ENCODE measurements around the gene UVRAG. TPM values are rescaled to one million over a fixed set of nuclear protein-coding genes. Genes with fewer than 3 reads are reported as not detected.
"Not testable (repeated sequence)": the region's sequence is repeated elsewhere in the genome, so short reads cannot be mapped to it uniquely, and the experiment has no call there.

Gene UVRAG
- total RNA-seq, 1 donor from 2014 or later = 20.7 TPM

DNA sequence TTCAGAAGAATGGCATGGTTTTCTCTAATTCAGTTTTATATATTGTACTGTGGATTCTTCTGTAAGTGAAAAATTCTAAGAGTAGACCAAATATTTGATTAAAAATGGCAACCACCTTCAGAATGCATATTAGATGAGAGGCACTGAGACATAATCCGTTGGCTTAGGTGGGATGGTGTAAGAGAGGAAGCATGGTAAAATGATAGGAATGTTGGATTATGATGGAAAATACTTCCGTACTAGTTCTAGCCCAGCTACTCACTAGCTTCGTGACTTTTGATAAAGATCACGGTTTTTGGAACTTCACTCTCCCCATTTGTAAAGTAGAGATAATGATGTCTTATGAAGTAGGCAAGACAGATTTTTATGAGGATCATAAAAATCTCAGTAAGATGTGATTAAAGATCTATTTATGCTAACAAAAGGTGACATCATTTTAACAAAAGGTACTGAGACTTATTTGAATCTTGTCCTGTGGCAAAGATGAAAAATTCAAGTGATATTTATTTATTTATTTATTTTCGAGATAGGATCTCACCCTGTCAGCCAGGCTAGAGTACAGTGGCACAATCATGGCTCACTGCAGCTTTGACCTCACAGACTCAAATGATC lies 37.5 kb downstream of the UVRAG start:
- TF ChIP-seq, protein P1, sequence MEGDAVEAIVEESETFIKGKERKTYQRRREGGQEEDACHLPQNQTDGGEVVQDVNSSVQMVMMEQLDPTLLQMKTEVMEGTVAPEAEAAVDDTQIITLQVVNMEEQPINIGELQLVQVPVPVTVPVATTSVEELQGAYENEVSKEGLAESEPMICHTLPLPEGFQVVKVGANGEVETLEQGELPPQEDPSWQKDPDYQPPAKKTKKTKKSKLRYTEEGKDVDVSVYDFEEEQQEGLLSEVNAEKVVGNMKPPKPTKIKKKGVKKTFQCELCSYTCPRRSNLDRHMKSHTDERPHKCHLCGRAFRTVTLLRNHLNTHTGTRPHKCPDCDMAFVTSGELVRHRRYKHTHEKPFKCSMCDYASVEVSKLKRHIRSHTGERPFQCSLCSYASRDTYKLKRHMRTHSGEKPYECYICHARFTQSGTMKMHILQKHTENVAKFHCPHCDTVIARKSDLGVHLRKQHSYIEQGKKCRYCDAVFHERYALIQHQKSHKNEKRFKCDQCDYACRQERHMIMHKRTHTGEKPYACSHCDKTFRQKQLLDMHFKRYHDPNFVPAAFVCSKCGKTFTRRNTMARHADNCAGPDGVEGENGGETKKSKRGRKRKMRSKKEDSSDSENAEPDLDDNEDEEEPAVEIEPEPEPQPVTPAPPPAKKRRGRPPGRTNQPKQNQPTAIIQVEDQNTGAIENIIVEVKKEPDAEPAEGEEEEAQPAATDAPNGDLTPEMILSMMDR (conservative IDR thresholded peaks at IDR 0.05) = no peak
- H3K27me3 Mint-ChIP-seq = no peaks in the 10 kb centered on the region
- H3K9me3 Mint-ChIP-seq = peaks cover 11% of the 10 kb centered on the region
- H3K4me1 Mint-ChIP-seq (ENCODE audit: unreplicated experiment) = peaks cover 12% of the 10 kb centered on the region
- no peak overlapping the region for H3K27ac Mint-ChIP-seq
- peaks cover 14% of the 10 kb centered on the region for H3K36me3 Mint-ChIP-seq
- H3K4me3 Mint-ChIP-seq = no peak overlapping the region
- no peak for DNase-seq (ENCODE audit: extremely low spot score, unreplicated experiment)

DNA sequence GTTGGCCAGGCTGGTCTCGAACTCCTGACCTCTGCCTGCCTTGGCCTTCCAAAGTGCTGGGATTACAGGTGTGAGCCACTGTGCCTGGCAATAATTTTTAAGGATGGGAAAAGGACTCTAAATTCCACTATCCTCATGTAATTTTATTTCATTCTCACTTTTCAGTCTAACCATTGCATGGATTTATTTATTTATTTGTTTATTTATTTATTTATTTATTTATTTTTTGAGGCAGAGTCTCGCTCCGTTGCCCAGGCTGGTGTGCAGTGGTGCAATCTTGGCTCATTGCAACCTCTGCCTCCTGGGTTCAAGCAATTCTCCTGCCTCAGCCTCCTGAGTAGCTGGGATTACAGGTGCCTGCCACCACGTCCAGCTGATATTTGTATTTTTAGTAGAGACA lies 38.6 kb downstream of the UVRAG start:
- not testable (repeated sequence) for DNase-seq (ENCODE audit: extremely low spot score, unreplicated experiment); H3K4me3 Mint-ChIP-seq; H3K27ac Mint-ChIP-seq; H3K27me3 Mint-ChIP-seq
- Mint-ChIP-seq H3K36me3 (peaks cover 14% of the 10 kb centered on the region), H3K4me1 (ENCODE audit: unreplicated experiment) (peaks cover 12% of the 10 kb centered on the region), H3K9me3 (peaks cover 11% of the 10 kb centered on the region)

DNA sequence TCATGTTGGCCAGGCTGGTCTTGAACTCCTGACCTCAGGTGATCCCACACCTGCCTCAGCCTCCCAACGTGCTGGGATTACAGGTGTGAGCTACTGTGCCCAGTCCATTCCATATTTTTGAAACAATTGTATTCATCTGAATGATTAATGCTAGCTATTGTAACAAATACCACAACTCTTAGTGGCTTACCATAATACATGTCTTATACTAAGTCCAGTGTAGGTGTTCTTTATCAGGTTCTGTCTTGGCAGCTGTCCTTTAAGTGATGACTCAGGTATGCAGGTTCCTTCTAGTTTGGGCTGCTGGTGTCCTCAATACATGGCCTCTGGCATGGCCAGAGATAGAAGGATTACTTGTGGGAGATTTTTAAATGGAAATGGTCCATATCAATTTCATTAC lies 39.0 kb downstream of the UVRAG start:
- peaks cover 11% of the 10 kb centered on the region for H3K9me3 Mint-ChIP-seq
- no peaks in the 10 kb centered on the region for H3K27me3 Mint-ChIP-seq
- DNase-seq (ENCODE audit: extremely low spot score, unreplicated experiment) = no peak
- peaks cover 12% of the 10 kb centered on the region for H3K4me1 Mint-ChIP-seq (ENCODE audit: unreplicated experiment)
- no peak overlapping the region for H3K4me3 Mint-ChIP-seq
- H3K36me3 Mint-ChIP-seq = peaks cover 14% of the 10 kb centered on the region
- TF ChIP-seq, protein P1 (conservative IDR thresholded peaks at IDR 0.05) = no peak
- H3K27ac Mint-ChIP-seq = no peak overlapping the region

DNA sequence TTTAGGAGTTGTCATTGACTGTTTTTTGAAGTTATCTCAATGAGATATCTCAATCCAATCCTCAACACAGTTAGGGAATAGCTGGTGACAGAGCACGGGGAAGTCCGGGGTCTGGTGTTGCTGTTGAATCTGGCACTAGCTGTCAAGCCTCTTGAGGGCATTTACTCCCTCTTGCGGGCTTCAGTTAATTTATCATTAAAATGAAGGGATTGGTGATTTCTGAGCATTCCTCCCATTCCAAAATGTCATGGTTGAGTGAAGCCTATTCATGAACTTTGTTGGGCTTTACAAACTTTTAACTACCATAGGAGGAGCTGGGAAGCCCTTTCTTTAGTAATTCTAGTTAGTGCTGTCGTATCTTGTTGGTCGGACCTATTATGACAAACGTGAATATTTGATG lies 40.2 kb downstream of the UVRAG start:
- TF ChIP-seq, protein P1 (conservative IDR thresholded peaks at IDR 0.05) = no peak
- Mint-ChIP-seq H3K27me3 (no peaks in the 10 kb centered on the region), H3K9me3 (peaks cover 11% of the 10 kb centered on the region), H3K4me1 (ENCODE audit: unreplicated experiment) (peaks cover 10% of the 10 kb centered on the region), H3K36me3 (peaks cover 14% of the 10 kb centered on the region), H3K27ac (peak overlapping the region; percentile 82), H3K4me3 (peak overlapping the region; percentile 19)
- no peak for DNase-seq (ENCODE audit: extremely low spot score, unreplicated experiment)

DNA sequence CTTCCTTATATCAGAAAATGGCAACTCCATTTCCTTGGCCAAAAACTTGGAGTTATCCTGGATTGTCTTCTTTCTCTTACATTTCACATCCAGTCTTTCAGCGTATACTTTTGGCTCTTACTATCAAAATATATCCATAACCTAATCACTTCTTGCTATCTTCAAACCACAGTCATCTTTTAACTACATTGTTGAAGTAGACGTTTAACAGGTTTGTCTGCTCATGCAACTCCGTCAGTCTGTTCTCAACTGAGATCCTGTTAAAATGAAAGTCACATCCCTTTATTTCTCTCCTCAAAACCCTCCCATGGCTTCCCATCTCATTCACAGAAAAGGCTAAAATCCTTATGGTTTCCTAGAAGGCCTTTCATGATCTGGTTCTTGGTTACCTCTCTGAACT lies 41.9 kb downstream of the UVRAG start:
- peaks cover 11% of the 10 kb centered on the region for H3K9me3 Mint-ChIP-seq
- peaks cover 7% of the 10 kb centered on the region for H3K4me1 Mint-ChIP-seq (ENCODE audit: unreplicated experiment)
- H3K4me3 Mint-ChIP-seq = peak overlapping the region; percentile 67
- TF ChIP-seq, protein P1 (conservative IDR thresholded peaks at IDR 0.05) = no peak
- peak overlapping the region; percentile 81 for H3K27ac Mint-ChIP-seq
- H3K27me3 Mint-ChIP-seq = no peaks in the 10 kb centered on the region
- no peak for DNase-seq (ENCODE audit: extremely low spot score, unreplicated experiment)
- peaks cover 14% of the 10 kb centered on the region for H3K36me3 Mint-ChIP-seq

DNA sequence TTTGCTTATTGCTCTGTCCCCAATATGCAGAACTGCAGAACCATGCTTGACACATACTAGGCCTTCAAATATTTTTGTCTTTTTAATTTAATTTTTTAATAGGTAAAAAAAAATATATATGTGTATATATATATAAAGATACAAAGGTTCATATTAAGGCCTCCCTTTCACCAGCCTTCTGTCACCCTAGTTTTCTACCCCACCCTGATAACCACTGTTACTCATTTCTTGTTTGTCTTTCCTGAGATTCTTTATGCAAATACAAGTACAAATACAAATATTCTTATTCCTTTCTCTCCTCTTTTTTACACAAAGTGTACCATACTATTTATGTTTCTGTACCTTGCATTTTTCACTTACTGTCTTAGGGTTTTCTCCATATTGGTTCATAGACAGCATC lies 43.0 kb downstream of the UVRAG start:
- Mint-ChIP-seq H3K4me1 (ENCODE audit: unreplicated experiment) (peaks cover 7% of the 10 kb centered on the region), H3K9me3 (peaks cover 11% of the 10 kb centered on the region)

More for the DNA sequence above, 43.0 kb downstream of the UVRAG start:
- Mint-ChIP-seq H3K36me3 (peaks cover 21% of the 10 kb centered on the region), H3K27me3 (no peaks in the 10 kb centered on the region), H3K27ac (peak overlapping the region; percentile 22), H3K4me3 (peak overlapping the region; percentile 4)
- DNase-seq (ENCODE audit: extremely low spot score, unreplicated experiment) = no peak
- TF ChIP-seq, protein P1 (conservative IDR thresholded peaks at IDR 0.05) = no peak
